ENCODE results near the gene PLA2G4B. TPM values are rescaled to one million over a fixed set of nuclear protein-coding genes. Genes with fewer than 3 reads are reported as not detected.

The PLA2G4B gene
- polyA plus RNA-seq, 1 experiment, result 2.4 TPM

- CTCF ChIA-PET, result interaction anchor here (1.9 to 8.4 kb wide), 3 partner anchors 9 to 17 kb away, joined by 5 to 97 read pairs (median 27); partner anchors contain the start of gene MAPKBP1
- Histone ChIP-seq H3K27me3 (ENCODE audit: control insufficient read depth, insufficient read depth, low read length) (no peaks in the 10 kb centered on the region), H3K36me3 (ENCODE audit: control insufficient read depth, insufficient read depth, low read length) (0 out of 2 replicates have a peak, but pooled peaks cover 2% of the 10 kb centered on the region), H3K4me3 (ENCODE audit: low read depth, low read length) (no peak overlapping the region)
- DNase-seq (ENCODE audit: low read depth), result peak; percentile 81
- POLR2A ChIA-PET, result interaction anchor here (0.9 kb wide), 1 partner anchor 19 kb away, joined by 3 read pairs; no protein-coding TSS in a partner anchor
- no peak for TF ChIP-seq CTCF (IDR thresholded peaks at IDR 0.05; ENCODE audit: insufficient read depth, low read depth, low read length)
These were observed 42.4 kb upstream of the PLA2G4B start for GRCh38 chr15:41795996-41796856.

GRCh38 chr15:41797201-41797944 is 41.3 kb upstream of the PLA2G4B start:
- no peak for TF ChIP-seq CTCF (IDR thresholded peaks at IDR 0.05; ENCODE audit: insufficient read depth, low read depth, low read length)
- Histone ChIP-seq H3K27me3 (ENCODE audit: control insufficient read depth, insufficient read depth, low read length) (no peaks in the 10 kb centered on the region), H3K4me3 (ENCODE audit: low read depth, low read length) (no peak overlapping the region), H3K36me3 (ENCODE audit: control insufficient read depth, insufficient read depth, low read length) (0 out of 2 replicates have a peak, but pooled peaks cover 2% of the 10 kb centered on the region)
- ChIA-PET POLR2A (no interaction called here), CTCF (interaction anchor here (1.9 to 8.4 kb wide), 3 partner anchors 10 to 19 kb away, joined by 5 to 97 read pairs (median 27); partner anchors contain the start of gene MAPKBP1)
- DNase-seq (ENCODE audit: low read depth), result no peak

GRCh38 chr15:41798607-41799487 is 39.8 kb upstream of the PLA2G4B start:
- CTCF ChIA-PET, result interaction anchor here (0.7 to 8.4 kb wide), 4 partner anchors 12 to 1083 kb away, joined by 3 to 97 read pairs (median 8); partner anchors contain the start of gene MAPKBP1
- POLR2A ChIA-PET, result no interaction called here
- no peaks in the 10 kb centered on the region for H3K27me3 ChIP-seq (ENCODE audit: control insufficient read depth, insufficient read depth, low read length)
- no peak for DNase-seq (ENCODE audit: low read depth)
- no peak overlapping the region for H3K4me3 ChIP-seq (ENCODE audit: low read depth, low read length)
- 0 out of 2 replicates have a peak, but pooled peaks cover 2% of the 10 kb centered on the region for H3K36me3 ChIP-seq (ENCODE audit: control insufficient read depth, insufficient read depth, low read length)
- no peak for TF ChIP-seq CTCF (IDR thresholded peaks at IDR 0.05; ENCODE audit: insufficient read depth, low read depth, low read length)

- CTCF ChIA-PET, result interaction anchor here (0.8 to 2.4 kb wide), 2 partner anchors 11 to 26 kb away, joined by 4 to 12 read pairs; partner anchors contain the start of gene MAPKBP1
These were observed 39.2 kb upstream of the PLA2G4B start for GRCh38 chr15:41799488-41799805.

More at GRCh38 chr15:41799488-41799805, 39.2 kb upstream of the PLA2G4B start:
- no peak for TF ChIP-seq CTCF (IDR thresholded peaks at IDR 0.05; ENCODE audit: insufficient read depth, low read depth, low read length)
- Histone ChIP-seq H3K4me3 (ENCODE audit: low read depth, low read length) (no peak overlapping the region), H3K36me3 (ENCODE audit: control insufficient read depth, insufficient read depth, low read length) (0 out of 2 replicates have a peak, but pooled peaks cover 2% of the 10 kb centered on the region), H3K27me3 (ENCODE audit: control insufficient read depth, insufficient read depth, low read length) (no peaks in the 10 kb centered on the region)
- no peak for DNase-seq (ENCODE audit: low read depth)
- POLR2A ChIA-PET, result no interaction called here
